Measurements from ENCODE around the gene NFS1.

DNA sequence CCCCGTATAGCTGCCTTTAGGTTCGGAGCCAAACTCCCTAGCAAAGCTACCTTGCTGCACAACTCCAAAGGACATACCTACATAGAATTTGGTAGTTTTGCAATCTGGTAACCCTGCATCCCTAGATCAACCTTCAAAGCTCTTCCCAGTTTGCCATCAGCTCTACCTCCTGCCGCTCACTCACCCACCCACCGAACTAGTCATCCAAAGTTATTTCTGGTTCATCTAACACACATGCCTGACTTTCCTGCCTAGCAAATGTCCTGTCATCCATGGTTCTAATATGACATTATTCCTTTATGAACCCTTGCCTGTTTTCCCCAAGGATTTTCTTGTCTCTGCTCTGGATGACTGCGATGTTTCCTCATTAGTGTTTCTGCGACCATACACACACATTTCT, 61.9 kb downstream of the NFS1 start:
- TF ChIP-seq CTCF (IDR thresholded peaks at IDR 0.05; ENCODE audit: low read depth, low read length) (no peak), EZH2phosphoT487 (IDR thresholded peaks at IDR 0.05; ENCODE audit: low read depth) (no peak)
